HEK293 (cell line): ENCODE data around the gene GTF2A1.

Experiments
- CTCF ChIA-PET: fragments of 350-600 bp; formaldehyde crosslinking; extraction: SDS; loops from one replicate; lab custom pipeline; 2021; ENCODE audit warnings: antibody characterized with exemption; lab: Yijun Ruan, JAX
- POLR2A ChIA-PET: fragments of 300-600 bp; formaldehyde crosslinking; extraction: SDS; loops from one replicate; lab custom pipeline; 2020; ENCODE audit warnings: antibody characterized with exemption, inconsistent platforms; lab: Yijun Ruan, JAX
- H3K27ac ChIP-seq: fragments of 200-500 bp; sonication (Bioruptor generic); 2 replicates; pipeline ENCODE4 v1.5.1; 2014; ENCODE audit warnings: low read depth, low read length, control low read depth, inconsistent platforms; ENCODE audit errors: extremely low read depth
- H3K36me3 ChIP-seq, 2 experiments: fragments of 200-500 bp in 1 of 2; sonication (Bioruptor generic) in 1 of 2; 1 replicate in 1 of 2; 2 replicates in 1 of 2; pipeline ENCODE4 v1.5.1; 2014 to 2017; ENCODE audit warnings: inconsistent platforms in 2 of 2, low read length in 2 of 2; ENCODE audit not compliant: control insufficient read depth in 2 of 2, insufficient read depth in 1 of 2
- H3K4me1 ChIP-seq: fragments of 200-500 bp; sonication (Bioruptor generic); 2 replicates; pipeline ENCODE4 v1.5.1; 2014; ENCODE audit warnings: mild to moderate bottlenecking, low read length, inconsistent platforms; ENCODE audit not compliant: control insufficient read depth, insufficient read depth
- H3K4me3 ChIP-seq: 2 replicates; pipeline ENCODE4 v1.5.1; 2011; ENCODE audit warnings: low read depth, mild to moderate bottlenecking, control low read depth, low read length, moderate library complexity
- H3K9me3 ChIP-seq: fragments of 200-500 bp; sonication (Bioruptor generic); 2 replicates; pipeline ENCODE4 v1.5.1; 2014; ENCODE audit warnings: low read depth, low read length, inconsistent platforms; ENCODE audit not compliant: control insufficient read depth, insufficient read depth
- OSR2 ChIP-seq: fragments of 450-650 bp; formaldehyde crosslinking; IDR thresholded peaks from 2 replicates; pipeline ENCODE4 v1.5.1; 2016; ENCODE audit warnings: missing biosample characterization, missing genetic modification characterization
- ZBTB20 ChIP-seq: fragments of 450-650 bp; formaldehyde crosslinking; IDR thresholded peaks from 2 replicates; pipeline ENCODE4 v1.5.1; 2016; ENCODE audit warnings: missing biosample characterization, missing genetic modification characterization
- ZBTB8A ChIP-seq: fragments of 450-650 bp; formaldehyde crosslinking; IDR thresholded peaks from 2 replicates; pipeline ENCODE4 v1.5.1; 2016; ENCODE audit warnings: missing biosample characterization, missing genetic modification characterization
- ZEB2 ChIP-seq: fragments of 450-650 bp; formaldehyde crosslinking; IDR thresholded peaks from 2 replicates; pipeline ENCODE4 v1.5.1; 2016; ENCODE audit warnings: missing biosample characterization, missing genetic modification characterization
- ZFP37 ChIP-seq: fragments of 450-650 bp; formaldehyde crosslinking; IDR thresholded peaks from 2 replicates; pipeline ENCODE4 v1.5.1; 2016; ENCODE audit warnings: missing biosample characterization, missing genetic modification characterization
- ZNF121 ChIP-seq: fragments of 450-650 bp; formaldehyde crosslinking; IDR thresholded peaks from 2 replicates; pipeline ENCODE4 v1.5.1; 2016; ENCODE audit warnings: missing biosample characterization, missing genetic modification characterization
- ZNF155 ChIP-seq: fragments of 450-650 bp; formaldehyde crosslinking; IDR thresholded peaks from 2 replicates; pipeline ENCODE4 v1.5.1; 2016; ENCODE audit warnings: missing biosample characterization, missing genetic modification characterization
- ZNF157 ChIP-seq: fragments of 450-650 bp; formaldehyde crosslinking; IDR thresholded peaks from 2 replicates; pipeline ENCODE4 v1.5.1; 2016; ENCODE audit warnings: missing biosample characterization, missing genetic modification characterization
- ZNF169 ChIP-seq: fragments of 450-650 bp; formaldehyde crosslinking; IDR thresholded peaks from 2 replicates; pipeline ENCODE4 v1.5.1; 2016; ENCODE audit warnings: missing biosample characterization, missing genetic modification characterization
- ZNF175 ChIP-seq: fragments of 450-650 bp; formaldehyde crosslinking; IDR thresholded peaks from 2 replicates; pipeline ENCODE4 v1.5.1; 2016; ENCODE audit warnings: missing biosample characterization, missing genetic modification characterization
- ZNF214 ChIP-seq: fragments of 450-650 bp; formaldehyde crosslinking; IDR thresholded peaks from 2 replicates; pipeline ENCODE4 v1.5.1; 2017; ENCODE audit warnings: missing biosample characterization, mild to moderate bottlenecking, missing genetic modification characterization, borderline replicate concordance
- ZNF335 ChIP-seq: fragments of 450-650 bp; formaldehyde crosslinking; conservative IDR thresholded peaks from 2 replicates; pipeline ENCODE4 v1.5.1; 2016; ENCODE audit warnings: missing biosample characterization, missing genetic modification characterization
- ZNF354C ChIP-seq: fragments of 450-650 bp; formaldehyde crosslinking; IDR thresholded peaks from 2 replicates; pipeline ENCODE4 v1.5.1; 2016; ENCODE audit warnings: missing biosample characterization, missing genetic modification characterization, low read depth, borderline replicate concordance
- ZNF366 ChIP-seq: fragments of 450-650 bp; formaldehyde crosslinking; conservative IDR thresholded peaks from 2 replicates; pipeline ENCODE4 v1.5.1; 2016; ENCODE audit warnings: missing biosample characterization, missing genetic modification characterization
- ZNF404 ChIP-seq: fragments of 450-650 bp; formaldehyde crosslinking; IDR thresholded peaks from 2 replicates; pipeline ENCODE4 v1.5.1; 2017; ENCODE audit warnings: missing biosample characterization, missing genetic modification characterization
- ZNF514 ChIP-seq: fragments of 450-650 bp; formaldehyde crosslinking; IDR thresholded peaks from 2 replicates; pipeline ENCODE4 v1.5.1; 2016; ENCODE audit warnings: missing biosample characterization, missing genetic modification characterization
- ZNF560 ChIP-seq: fragments of 450-650 bp; formaldehyde crosslinking; IDR thresholded peaks from 2 replicates; pipeline ENCODE4 v1.5.1; 2017; ENCODE audit warnings: missing biosample characterization, missing genetic modification characterization, borderline replicate concordance
- ZNF561 ChIP-seq: fragments of 450-650 bp; IDR thresholded peaks from 2 replicates; pipeline ENCODE4 v1.5.1; 2018; ENCODE audit warnings: missing biosample characterization, missing genetic modification characterization, borderline replicate concordance
- ZNF585B ChIP-seq: fragments of 450-650 bp; formaldehyde crosslinking; IDR thresholded peaks from 2 replicates; pipeline ENCODE4 v1.5.1; 2016; ENCODE audit warnings: missing biosample characterization, missing genetic modification characterization
- ZNF600 ChIP-seq: fragments of 450-650 bp; formaldehyde crosslinking; IDR thresholded peaks from 2 replicates; pipeline ENCODE4 v1.5.1; 2016; ENCODE audit warnings: missing biosample characterization, missing genetic modification characterization
- ZNF626 ChIP-seq: fragments of 450-650 bp; sonication (Bioruptor Pico); formaldehyde crosslinking; IDR thresholded peaks from 2 replicates; pipeline ENCODE4 v1.5.1; 2018; ENCODE audit warnings: missing biosample characterization, missing genetic modification characterization, inconsistent platforms
- ZNF654 ChIP-seq: fragments of 450-650 bp; formaldehyde crosslinking; IDR thresholded peaks from 2 replicates; pipeline ENCODE4 v1.5.1; 2016; ENCODE audit warnings: low read depth, missing biosample characterization, missing genetic modification characterization
- ZNF658 ChIP-seq: fragments of 450-650 bp; formaldehyde crosslinking; IDR thresholded peaks from 2 replicates; pipeline ENCODE4; 2016; ENCODE audit warnings: missing biosample characterization, missing genetic modification characterization
- ZNF776 ChIP-seq: fragments of 450-650 bp; formaldehyde crosslinking; IDR thresholded peaks from 2 replicates; pipeline ENCODE4 v1.5.0; 2017; ENCODE audit warnings: missing biosample characterization, missing genetic modification characterization, borderline replicate concordance
- TF ChIP-seq, protein P1 (sequence below): fragments of 450-650 bp; IDR thresholded peaks from 2 replicates; pipeline ENCODE4 v1.5.1; 2018; ENCODE audit warnings: missing biosample characterization, mild to moderate bottlenecking, missing genetic modification characterization
- TF ChIP-seq, protein P2 (sequence below): fragments of 450-650 bp; formaldehyde crosslinking; IDR thresholded peaks from 2 replicates; pipeline ENCODE4 v1.5.1; 2016; ENCODE audit warnings: missing biosample characterization, missing genetic modification characterization
- TF ChIP-seq, protein P3 (sequence below): fragments of 450-650 bp; formaldehyde crosslinking; IDR thresholded peaks from 2 replicates; pipeline ENCODE4 v1.5.1; 2016; ENCODE audit warnings: missing biosample characterization, missing genetic modification characterization
- TF ChIP-seq, protein P4 (sequence below): fragments of 450-650 bp; formaldehyde crosslinking; IDR thresholded peaks from 2 replicates; pipeline ENCODE4 v1.5.1; 2016; ENCODE audit warnings: missing biosample characterization, missing genetic modification characterization

The GTF2A1 gene

DNA sequence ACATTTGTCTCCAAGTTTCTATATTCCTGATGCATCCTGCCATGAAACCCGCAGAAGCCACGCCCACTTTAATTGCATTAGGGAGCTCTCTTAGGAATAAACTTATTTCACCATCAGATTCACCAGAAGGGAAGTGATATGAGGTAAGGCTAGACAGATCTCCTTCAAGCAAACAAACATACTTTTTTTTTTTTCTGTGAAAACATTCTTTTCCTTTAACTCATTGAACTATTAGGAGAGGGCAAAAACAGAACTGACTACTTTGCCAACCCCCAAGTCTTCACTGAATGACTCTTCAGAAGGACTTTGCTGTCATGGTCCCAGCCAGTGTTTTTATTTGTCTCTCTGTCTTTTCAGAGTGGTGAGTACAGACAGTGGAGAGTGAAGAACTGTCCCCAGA lies 48.4 kb downstream of the GTF2A1 start:
- no peaks in the 10 kb centered on the region for H3K9me3 ChIP-seq
- POLR2A ChIA-PET = no interaction called here
- H3K4me1 ChIP-seq = 0 out of 2 replicates have a peak, but pooled peaks cover 2% of the 10 kb centered on the region
- CTCF ChIA-PET = interaction anchor here (0.6 to 3.4 kb wide), 7 partner anchors 10 to 341 kb away, joined by 3 to 13 read pairs (median 7); no protein-coding TSS in a partner anchor
- no peak for TF ChIP-seq ZNF175
- no peak for TF ChIP-seq ZNF404
- TF ChIP-seq, protein P1, sequence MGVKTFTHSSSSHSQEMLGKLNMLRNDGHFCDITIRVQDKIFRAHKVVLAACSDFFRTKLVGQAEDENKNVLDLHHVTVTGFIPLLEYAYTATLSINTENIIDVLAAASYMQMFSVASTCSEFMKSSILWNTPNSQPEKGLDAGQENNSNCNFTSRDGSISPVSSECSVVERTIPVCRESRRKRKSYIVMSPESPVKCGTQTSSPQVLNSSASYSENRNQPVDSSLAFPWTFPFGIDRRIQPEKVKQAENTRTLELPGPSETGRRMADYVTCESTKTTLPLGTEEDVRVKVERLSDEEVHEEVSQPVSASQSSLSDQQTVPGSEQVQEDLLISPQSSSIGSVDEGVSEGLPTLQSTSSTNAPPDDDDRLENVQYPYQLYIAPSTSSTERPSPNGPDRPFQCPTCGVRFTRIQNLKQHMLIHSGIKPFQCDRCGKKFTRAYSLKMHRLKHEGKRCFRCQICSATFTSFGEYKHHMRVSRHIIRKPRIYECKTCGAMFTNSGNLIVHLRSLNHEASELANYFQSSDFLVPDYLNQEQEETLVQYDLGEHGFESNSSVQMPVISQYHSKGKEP (tag by site-specific recombination) = no peak
- TF ChIP-seq ZNF600 (tag by site-specific recombination) = no peak
- TF ChIP-seq ZNF514 (tag by site-specific recombination) = no peak
- TF ChIP-seq, protein P2, sequence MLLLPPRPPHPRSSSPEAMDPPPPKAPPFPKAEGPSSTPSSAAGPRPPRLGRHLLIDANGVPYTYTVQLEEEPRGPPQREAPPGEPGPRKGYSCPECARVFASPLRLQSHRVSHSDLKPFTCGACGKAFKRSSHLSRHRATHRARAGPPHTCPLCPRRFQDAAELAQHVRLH = no peak
- TF ChIP-seq ZNF155 (tag by site-specific recombination) = no peak
- no peak for TF ChIP-seq ZEB2 (tag by site-specific recombination)
- TF ChIP-seq ZNF214 = no peak
- no peak for TF ChIP-seq OSR2 (tag by site-specific recombination)
- no peak for TF ChIP-seq ZNF560
- TF ChIP-seq ZNF157 = no peak
- TF ChIP-seq ZNF169 (tag by site-specific recombination) = no peak
- TF ChIP-seq ZNF366 (tag by site-specific recombination) = no peak
- TF ChIP-seq ZBTB20 (tag by site-specific recombination) = no peak
- no peak overlapping the region for H3K4me3 ChIP-seq
- H3K27ac ChIP-seq = no peak overlapping the region
- H3K36me3 ChIP-seq = no peaks in the 10 kb centered on the region

DNA sequence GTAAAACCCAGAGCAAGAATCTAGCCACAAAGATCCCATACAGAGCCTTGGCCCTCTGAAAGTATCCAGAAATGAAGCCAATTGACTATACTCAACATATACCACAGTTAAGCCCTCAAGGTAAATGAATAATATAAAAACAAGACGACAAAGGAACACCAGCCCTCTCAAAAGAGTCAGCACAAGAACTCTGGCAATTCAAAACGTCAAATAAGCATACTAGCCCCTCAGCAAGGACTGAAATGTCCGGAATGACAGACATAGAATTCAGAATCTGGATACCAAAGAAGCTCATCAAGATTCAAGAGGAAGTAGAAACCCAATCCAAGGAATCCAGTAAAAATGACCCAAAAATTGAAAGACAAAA lies 49.9 kb downstream of the GTF2A1 start:
- no peak overlapping the region for H3K4me3 ChIP-seq
- no peak for TF ChIP-seq ZNF121
- no peak for TF ChIP-seq ZNF354C (tag by site-specific recombination)
- TF ChIP-seq ZNF585B = no peak
- no peak for TF ChIP-seq ZNF560
- TF ChIP-seq, all 188 proteins: peak for 0
- Histone ChIP-seq H3K4me1 (no peaks in the 10 kb centered on the region), H3K36me3 (no peaks in the 10 kb centered on the region), H3K27ac (no peak overlapping the region), H3K9me3 (no peaks in the 10 kb centered on the region)
- CTCF ChIA-PET = interaction anchor here (0.6 to 3.4 kb wide), 18 partner anchors 8 to 538 kb away, joined by 3 to 13 read pairs (median 4); no protein-coding TSS in a partner anchor
- POLR2A ChIA-PET = interaction anchor here (0.5 to 2.7 kb wide), 6 partner anchors 9 to 229 kb away, joined by 3 to 18 read pairs (median 6); partner anchors contain the start of genes CEP128 and GTF2A1

DNA sequence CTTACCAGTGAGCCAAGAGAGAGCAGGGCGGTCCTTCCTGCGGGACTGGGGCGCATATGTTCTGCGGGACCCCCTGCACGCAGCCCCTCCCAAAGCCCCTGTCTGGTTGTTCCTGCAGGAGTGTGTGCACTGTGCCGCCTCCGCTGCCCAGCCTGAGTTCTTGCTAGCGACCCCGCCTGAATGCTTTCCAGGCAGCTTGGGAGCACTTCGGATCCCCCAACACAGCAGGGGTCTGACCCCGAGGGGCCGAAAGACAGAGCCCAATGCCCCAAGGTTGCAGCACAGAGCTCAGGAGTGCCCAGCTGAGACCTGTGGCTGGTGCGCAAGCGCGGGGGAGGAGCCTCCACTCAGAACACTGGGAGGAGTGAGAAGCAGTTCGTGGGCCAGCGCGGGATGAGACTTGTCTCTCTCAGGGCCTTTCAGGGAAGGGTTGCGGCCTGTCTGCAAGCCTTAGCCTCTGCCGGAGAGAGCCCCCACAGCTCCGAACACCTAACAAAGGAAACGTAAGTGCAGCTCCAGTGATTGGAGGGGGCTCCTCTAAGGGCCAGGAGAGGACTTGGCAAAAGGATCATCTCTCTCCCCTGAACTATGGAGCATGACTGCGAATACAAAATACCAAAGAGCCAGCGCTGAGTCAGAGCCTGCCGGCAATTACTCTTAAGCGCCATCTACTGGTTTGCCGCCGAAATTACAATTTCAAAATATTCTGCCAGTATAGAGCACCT lies 50.5 kb downstream of the GTF2A1 start:
- CTCF ChIA-PET = interaction anchor here (0.6 to 3.4 kb wide), 17 partner anchors 8 to 295 kb away, joined by 3 to 13 read pairs (median 4); no protein-coding TSS in a partner anchor
- TF ChIP-seq ZNF335 = 0 out of 2 replicates have a peak, but pooled peaks have one; percentile 43
- peak; percentile 70 for TF ChIP-seq ZNF654 (tag by site-specific recombination)
- TF ChIP-seq ZNF626 (tag by site-specific recombination) = no peak
- TF ChIP-seq ZFP37 (tag by site-specific recombination) = peak; percentile 55; the same call in 1 of the 2 replicates
- no peak for TF ChIP-seq ZNF776 (tag by site-specific recombination)
- TF ChIP-seq ZNF404 = no peak
- TF ChIP-seq ZNF561 (tag by site-specific recombination) = peak; percentile 41; the same call in 1 of the 2 replicates
- TF ChIP-seq ZNF658 = no peak
- no peak for TF ChIP-seq ZBTB8A (tag by site-specific recombination)
- TF ChIP-seq, protein P3, sequence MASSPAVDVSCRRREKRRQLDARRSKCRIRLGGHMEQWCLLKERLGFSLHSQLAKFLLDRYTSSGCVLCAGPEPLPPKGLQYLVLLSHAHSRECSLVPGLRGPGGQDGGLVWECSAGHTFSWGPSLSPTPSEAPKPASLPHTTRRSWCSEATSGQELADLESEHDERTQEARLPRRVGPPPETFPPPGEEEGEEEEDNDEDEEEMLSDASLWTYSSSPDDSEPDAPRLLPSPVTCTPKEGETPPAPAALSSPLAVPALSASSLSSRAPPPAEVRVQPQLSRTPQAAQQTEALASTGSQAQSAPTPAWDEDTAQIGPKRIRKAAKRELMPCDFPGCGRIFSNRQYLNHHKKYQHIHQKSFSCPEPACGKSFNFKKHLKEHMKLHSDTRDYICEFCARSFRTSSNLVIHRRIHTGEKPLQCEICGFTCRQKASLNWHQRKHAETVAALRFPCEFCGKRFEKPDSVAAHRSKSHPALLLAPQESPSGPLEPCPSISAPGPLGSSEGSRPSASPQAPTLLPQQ (tag by site-specific recombination) = peak; percentile 39; the same call in 1 of the 2 replicates
- no peak for TF ChIP-seq ZEB2 (tag by site-specific recombination)
- TF ChIP-seq, protein P4, sequence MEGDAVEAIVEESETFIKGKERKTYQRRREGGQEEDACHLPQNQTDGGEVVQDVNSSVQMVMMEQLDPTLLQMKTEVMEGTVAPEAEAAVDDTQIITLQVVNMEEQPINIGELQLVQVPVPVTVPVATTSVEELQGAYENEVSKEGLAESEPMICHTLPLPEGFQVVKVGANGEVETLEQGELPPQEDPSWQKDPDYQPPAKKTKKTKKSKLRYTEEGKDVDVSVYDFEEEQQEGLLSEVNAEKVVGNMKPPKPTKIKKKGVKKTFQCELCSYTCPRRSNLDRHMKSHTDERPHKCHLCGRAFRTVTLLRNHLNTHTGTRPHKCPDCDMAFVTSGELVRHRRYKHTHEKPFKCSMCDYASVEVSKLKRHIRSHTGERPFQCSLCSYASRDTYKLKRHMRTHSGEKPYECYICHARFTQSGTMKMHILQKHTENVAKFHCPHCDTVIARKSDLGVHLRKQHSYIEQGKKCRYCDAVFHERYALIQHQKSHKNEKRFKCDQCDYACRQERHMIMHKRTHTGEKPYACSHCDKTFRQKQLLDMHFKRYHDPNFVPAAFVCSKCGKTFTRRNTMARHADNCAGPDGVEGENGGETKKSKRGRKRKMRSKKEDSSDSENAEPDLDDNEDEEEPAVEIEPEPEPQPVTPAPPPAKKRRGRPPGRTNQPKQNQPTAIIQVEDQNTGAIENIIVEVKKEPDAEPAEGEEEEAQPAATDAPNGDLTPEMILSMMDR (tag by site-specific recombination) = peak; percentile 61

More for the DNA sequence above, 50.5 kb downstream of the GTF2A1 start:
- Histone ChIP-seq H3K4me3 (peak overlapping the region; percentile 55), H3K4me1 (no peaks in the 10 kb centered on the region), H3K9me3 (no peaks in the 10 kb centered on the region), H3K36me3 (no peaks in the 10 kb centered on the region), H3K27ac (peak overlapping the region; percentile 80)
- POLR2A ChIA-PET = interaction anchor here (0.5 to 2.7 kb wide), 7 partner anchors 9 to 229 kb away, joined by 3 to 18 read pairs (median 5); partner anchors contain the start of genes CEP128 and GTF2A1
